ENCODE results near the gene SLU7. TPM values are rescaled to one million over a fixed set of nuclear protein-coding genes. Genes with fewer than 3 reads are reported as not detected.

SLU7 gene
- total and polyA plus RNA-seq, 2 donors (not counting 3 experiments of a cell fraction or from before 2014, with no cell fraction given) = 10.2 to 48.2 TPM

- Histone ChIP-seq H3K9me1 (replicated peaks; ENCODE audit: control insufficient read depth, extremely low read depth, insufficient read depth, low read length) (no peaks in the 10 kb centered on the region), H2AFZ (ENCODE audit: low read depth, low read length) (no peak overlapping the region), H3K79me2 (ENCODE audit: control insufficient read depth, insufficient read depth, low read length) (peaks cover 15% of the 10 kb centered on the region), H3K4me3 (replicated peaks in 1 of 3; ENCODE audit: insufficient read depth in 1 of 3, low read depth in 1 of 3, low read length in 3 of 3) (no peak overlapping the region), H3K27ac (ENCODE audit: insufficient read depth, low read depth, low read length) (no peak overlapping the region), H3K4me2 (ENCODE audit: insufficient read depth, low read length) (no peak overlapping the region), H3K36me3 (ENCODE audit: control insufficient read depth in 2 of 2, extremely low read depth in 1 of 2, insufficient read depth in 2 of 2, low read length in 2 of 2) (peaks cover 2% of the 10 kb centered on the region in 2 experiments), H3K9ac (replicated peaks; ENCODE audit: extremely low read depth, insufficient read depth, low read length) (no peak overlapping the region), H4K20me1 (replicated peaks; ENCODE audit: control insufficient read depth, extremely low read depth, insufficient read depth, low read length) (no peaks in the 10 kb centered on the region), H3K4me1 (ENCODE audit: control insufficient read depth, extremely low read depth, insufficient read depth, low read length) (peaks cover 9% of the 10 kb centered on the region), H3K27me3 (ENCODE audit: control insufficient read depth in 2 of 2, insufficient read depth in 2 of 2, low read length in 2 of 2) (no peaks in the 10 kb centered on the region), H3K9me3 (replicated peaks; ENCODE audit: control insufficient read depth, insufficient read depth, low read length) (no peaks in the 10 kb centered on the region)
- ChIA-PET CTCF (interaction anchor here (1.1 kb wide), 1 partner anchor 376 kb away, joined by 4 read pairs; no protein-coding TSS in a partner anchor), POLR2A (no interaction called here)
- intact Hi-C loops (cut with micrococcal nuclease) = loop anchor here (10.0 kb wide), 2 partner anchors 1113 to 1193 kb away; partner anchors contain the start of gene RNF145
- DNase-seq (ENCODE audit: low read depth, low spot score) = no peak
- FAIRE-seq = no peak
- dilution Hi-C loops (cut with MboI; ENCODE audit: extremely low pct_ligation_motif_present, low sequenced_read_pairs) = no loop called here
- TF ChIP-seq MAX (IDR thresholded peaks at IDR 0.05; ENCODE audit: insufficient read depth, insufficient read length) = no peak
- TF ChIP-seq CTCF (IDR thresholded peaks at IDR 0.05; ENCODE audit: extremely low read depth in 1 of 2, insufficient read depth in 1 of 2, low read depth in 1 of 2, low read length in 2 of 2) = no peak
- no peak for TF ChIP-seq JUN (IDR thresholded peaks at IDR 0.05; ENCODE audit: borderline replicate concordance, insufficient read depth, insufficient read length, low read depth)
- TF ChIP-seq MYC (IDR thresholded peaks at IDR 0.05; ENCODE audit: low read depth, low read length) = no peak
- no peak for TF ChIP-seq EZH2 (IDR thresholded peaks at IDR 0.05; ENCODE audit: borderline replicate concordance, low read depth, low read length, severe bottlenecking)
- TF ChIP-seq FOS (IDR thresholded peaks at IDR 0.05; ENCODE audit: borderline replicate concordance, insufficient read depth, low read length) = no peak
- no peak for TF ChIP-seq POLR2AphosphoS5 (IDR thresholded peaks at IDR 0.05; ENCODE audit: insufficient read depth, low read depth, low read length)
- TF ChIP-seq GATA2 (IDR thresholded peaks at IDR 0.05; ENCODE audit: insufficient read depth, insufficient read length, low read depth, low read length) = no peak
- no peak for TF ChIP-seq POLR2A (IDR thresholded peaks at IDR 0.05; ENCODE audit: low read depth, low read length)
- BruUV-seq (replicated peaks) = no TSS peak
Observed at GRCh38 chr5:160397492-160397891, 21.4 kb downstream of the SLU7 start.
